ENCODE measurements around the gene METTL26.

METTL26 gene

GRCh38 chr16:674968-675883 is 39.1 kb upstream of the METTL26 start, which contains the start of gene RHBDL1:
Gene RHBDL1, plus strand, starts transcription at chr16:675671. Its CDS starts 120 bp downstream, at chr16:675791.
- DNase-seq (ENCODE audit: low read depth) = no peak

DNA sequence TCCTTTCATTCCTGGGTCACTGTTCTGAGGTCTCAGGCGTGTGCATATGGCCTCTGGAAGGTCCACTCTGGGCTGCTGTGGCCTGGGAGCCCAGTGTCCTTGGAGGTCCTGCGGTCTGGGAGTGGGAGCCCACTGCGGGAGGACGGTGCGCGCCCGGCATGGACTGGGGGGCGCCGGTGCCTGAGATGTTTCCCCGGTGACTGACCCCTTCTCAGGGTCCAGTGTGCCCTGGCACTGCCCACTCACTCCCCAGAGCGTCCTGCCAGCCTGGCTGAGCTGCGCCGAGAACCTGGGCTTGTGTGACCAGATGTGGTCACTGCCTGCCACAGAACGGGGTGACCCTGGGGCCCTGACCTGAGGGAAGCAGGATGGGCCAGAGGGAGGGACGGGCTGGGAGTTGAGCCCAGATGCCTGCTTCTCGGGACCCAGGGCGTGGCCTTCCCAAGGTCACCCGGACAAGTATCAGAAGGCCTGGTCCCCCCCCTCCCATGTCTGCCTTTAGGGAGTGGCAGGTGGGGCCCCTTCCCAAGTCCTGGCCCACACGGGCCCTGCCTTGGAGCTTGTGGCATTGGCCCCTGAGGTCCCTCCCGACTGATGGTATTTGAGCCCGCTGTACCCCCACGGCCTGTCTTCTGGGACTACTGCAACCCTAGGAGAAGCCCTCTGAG is 38.2 kb upstream of the METTL26 start:
- DNase-seq (ENCODE audit: low read depth) = no peak

DNA sequence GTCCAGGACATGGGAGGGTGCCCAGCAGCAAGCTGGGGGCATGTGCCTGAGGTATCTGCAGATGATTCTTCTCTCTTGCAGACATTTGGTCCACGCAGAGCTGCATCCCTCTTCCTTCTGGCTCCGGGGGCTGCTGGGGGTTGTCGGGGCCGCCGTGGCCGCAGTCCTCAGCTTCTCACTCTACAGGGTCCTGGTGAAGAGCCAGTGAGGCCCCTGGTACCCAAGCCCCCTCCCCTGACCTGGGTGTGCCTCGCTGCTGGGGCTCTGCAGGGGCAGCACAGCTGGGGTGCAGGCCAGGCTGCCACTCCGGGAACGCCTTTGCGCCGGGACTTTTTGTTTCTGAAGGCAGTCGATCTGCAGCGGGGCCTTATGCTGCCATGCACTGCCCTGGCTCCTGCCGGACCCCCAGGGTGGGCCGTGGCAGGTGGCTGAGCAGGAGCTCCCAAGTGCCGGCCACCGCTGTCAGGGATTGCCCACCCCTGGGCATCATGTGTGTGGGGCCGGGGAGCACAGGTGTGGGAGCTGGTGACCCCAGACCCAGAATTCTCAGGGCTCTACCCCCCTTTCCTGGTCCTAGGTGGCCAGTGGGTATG is 37.4 kb upstream of the METTL26 start:
- no peak for DNase-seq (ENCODE audit: low read depth)

- DNase-seq (ENCODE audit: low read depth) = no peak
Measured at GRCh38 chr16:672851-673250, 36.7 kb upstream of the METTL26 start.

DNA sequence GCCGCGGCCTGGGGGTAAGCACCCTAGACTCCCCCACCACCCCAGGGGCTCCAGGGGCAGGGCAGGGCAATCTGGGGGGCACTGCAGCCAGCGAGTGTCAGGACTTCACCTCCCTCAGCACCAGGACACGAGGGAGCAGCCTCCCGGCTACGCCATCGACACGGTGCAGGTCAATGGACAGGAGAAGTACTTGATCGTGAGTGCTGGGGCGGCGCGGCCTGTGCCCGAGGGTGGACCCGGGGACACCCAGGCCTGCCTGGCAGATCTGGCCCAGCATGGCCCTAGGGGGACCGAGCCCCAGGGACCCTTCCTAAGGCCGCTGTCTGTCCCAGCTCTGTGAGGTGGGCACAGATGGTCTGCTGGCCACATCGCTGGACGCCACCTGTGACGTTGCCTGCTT is 36.3 kb upstream of the METTL26 start:
- no peak for DNase-seq (ENCODE audit: low read depth)

- no peak for DNase-seq (ENCODE audit: low read depth)
Measured at GRCh38 chr16:671353-672131, 35.4 kb upstream of the METTL26 start.

DNA sequence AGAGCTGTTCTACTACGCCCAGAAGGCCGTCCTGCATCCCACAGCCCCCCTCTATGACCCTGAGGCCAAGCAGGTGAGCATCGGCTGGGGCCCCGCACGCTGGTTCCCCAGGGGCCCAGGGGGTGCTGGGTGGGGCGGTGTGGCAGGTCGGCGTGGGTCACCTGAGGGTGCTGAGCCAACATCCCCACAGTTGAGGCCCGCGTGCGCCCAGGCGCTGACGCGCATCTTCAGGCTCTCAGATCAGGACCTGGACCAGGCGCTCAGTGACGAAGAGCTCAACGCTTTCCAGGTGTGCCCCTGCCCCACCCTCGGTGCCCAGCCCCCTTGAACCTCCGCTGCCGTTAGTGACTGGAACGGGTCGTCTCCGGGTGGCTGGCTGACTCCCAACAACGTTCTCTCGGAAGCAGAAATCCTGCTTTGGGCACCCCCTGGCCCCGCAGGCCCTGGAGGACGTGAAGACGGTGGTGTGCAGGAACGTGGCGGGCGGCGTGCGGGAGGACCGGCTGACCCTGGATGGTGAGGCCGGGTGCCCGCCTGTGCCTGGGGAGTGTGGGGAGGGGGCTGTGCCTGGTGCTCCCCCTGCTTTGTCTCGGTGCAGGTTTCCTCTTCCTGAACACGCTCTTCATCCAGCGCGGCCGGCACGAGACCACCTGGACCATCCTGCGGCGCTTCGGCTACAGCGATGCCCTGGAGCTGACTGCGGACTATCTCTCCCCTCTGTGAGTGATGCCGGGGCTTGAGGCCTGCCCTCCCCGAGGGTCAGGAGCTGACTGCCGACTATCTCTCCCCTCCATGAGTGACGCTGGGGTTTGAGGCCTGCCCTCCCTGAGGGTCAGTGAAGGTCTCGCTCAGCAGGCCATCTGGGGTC is 34.6 kb upstream of the METTL26 start:
- DNase-seq (ENCODE audit: low read depth) = no peak

GRCh38 chr16:669666-670065 is 33.6 kb upstream of the METTL26 start:
- no peak for DNase-seq (ENCODE audit: low read depth)

DNA sequence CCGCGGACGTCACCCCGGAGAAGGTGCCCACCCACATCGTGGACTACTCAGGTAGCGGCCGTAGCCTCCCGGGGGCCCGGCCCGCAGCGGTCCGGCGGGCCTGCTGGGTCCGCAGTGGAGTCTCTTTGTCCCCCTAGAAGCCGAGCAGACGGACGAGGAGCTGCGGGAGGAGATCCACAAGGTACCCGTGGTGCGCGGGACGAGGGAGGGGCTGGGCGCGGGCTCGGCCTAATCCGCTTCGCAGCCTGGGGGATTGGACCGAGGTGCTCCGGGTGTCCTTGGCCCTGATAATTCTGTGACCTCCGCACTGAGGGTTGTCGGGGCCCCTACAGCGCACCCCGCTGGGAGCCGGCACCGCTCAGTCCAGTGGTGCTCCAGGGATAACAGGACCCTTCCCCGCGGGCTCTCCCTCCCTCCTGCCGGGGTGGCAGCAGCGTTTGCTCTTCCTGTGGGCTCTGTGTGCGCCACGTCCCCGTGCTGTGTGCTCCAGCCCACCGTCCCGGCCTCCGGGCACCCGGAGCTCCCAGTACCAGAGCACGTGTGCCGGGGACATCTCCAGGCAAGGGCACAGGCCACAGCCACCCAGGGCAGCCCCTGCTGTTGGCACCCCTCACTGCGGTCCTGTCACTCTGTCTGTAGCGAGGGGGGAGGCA is 32.5 kb upstream of the METTL26 start:
- no peak for DNase-seq (ENCODE audit: low read depth)

GRCh38 chr16:667780-668518 is 31.8 kb upstream of the METTL26 start, which contains the start of gene RHOT2:
Gene RHOT2, plus strand, starts transcription at chr16:668132. Its CDS starts 68 bp downstream, at chr16:668200.
- DNase-seq (ENCODE audit: low read depth) = peak; percentile 83

DNA sequence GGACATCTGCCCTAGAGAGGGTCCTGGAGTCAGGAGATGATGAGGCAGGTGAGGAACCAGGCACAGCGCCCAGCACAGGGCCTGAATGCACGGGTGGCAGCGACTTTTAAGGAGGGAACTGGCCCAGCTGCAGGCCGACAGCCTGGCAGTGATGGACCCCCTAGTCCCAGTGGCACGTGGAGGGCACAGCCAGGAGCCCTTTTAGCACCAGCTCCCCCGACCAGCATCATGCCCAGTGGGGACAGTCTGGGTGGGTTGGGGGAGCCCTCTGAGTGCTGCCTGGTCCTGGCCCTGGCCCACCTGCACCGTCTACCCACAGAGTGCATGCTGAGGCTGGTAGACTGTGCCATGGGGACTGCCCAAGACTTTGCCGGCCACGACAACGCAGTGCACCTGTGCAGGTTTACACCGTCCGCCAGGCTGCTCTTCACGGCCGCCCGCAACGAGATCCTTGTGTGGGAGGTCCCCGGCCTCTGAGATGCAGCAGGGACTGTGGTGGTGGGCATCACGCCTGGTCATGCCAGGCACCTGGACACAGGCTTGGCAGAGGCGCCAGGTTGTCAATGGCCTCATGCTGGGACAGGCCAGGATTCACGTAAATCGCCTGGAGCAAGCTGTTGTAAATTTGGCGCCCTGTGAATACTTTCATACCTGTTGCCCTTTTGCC is 31.1 kb upstream of the METTL26 start:
- no peak for DNase-seq (ENCODE audit: low read depth)

DNA sequence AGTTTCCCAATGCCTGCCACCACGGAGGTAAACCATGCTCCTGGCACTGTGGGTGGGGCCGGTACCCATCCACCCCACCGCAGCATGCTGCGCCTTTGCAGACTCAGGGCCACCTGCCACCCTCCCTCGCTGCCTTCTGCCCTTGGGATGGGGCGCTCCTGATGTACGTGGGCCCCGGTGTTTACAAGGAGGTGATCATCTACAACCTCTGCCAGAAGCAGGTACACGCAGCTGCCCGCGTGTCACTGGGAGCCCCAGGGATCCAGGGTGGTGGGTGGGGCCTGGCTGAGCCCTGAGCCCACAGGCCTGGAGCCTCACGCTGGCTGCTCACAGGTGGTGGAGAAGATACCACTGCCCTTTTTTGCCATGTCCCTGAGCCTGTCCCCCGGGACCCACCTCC is 30.5 kb upstream of the METTL26 start:
- DNase-seq (ENCODE audit: low read depth) = no peak

- no peak for DNase-seq (ENCODE audit: low read depth)
Measured at GRCh38 chr16:662597-662996, 26.5 kb upstream of the METTL26 start.

DNA sequence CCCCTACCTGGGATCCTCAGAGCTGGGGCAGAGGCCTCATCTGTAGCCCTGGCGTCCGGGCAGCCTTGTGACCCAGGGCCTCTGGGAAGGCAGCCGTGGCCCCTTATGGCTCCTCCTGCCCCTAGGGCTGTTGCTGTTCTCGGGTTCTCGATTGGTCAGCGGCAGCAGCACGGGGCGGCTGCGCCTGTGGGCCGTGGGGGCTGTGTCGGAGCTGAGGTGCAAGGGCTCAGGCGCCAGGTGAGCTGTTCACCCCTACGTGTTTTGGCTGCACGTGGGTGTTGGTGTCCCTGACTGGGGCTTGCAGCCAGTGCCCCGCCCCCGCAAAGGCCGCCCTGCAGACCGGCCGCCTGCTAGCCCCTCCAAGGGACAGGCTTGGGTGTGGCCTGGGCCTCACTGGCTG is 26.0 kb upstream of the METTL26 start:
- DNase-seq (ENCODE audit: low read depth) = no peak

GRCh38 chr16:661184-661821 is 25.2 kb upstream of the METTL26 start:
- no peak for DNase-seq (ENCODE audit: low read depth)

GRCh38 chr16:660459-661183 is 24.5 kb upstream of the METTL26 start:
- DNase-seq (ENCODE audit: low read depth) = peak; percentile 28

DNA sequence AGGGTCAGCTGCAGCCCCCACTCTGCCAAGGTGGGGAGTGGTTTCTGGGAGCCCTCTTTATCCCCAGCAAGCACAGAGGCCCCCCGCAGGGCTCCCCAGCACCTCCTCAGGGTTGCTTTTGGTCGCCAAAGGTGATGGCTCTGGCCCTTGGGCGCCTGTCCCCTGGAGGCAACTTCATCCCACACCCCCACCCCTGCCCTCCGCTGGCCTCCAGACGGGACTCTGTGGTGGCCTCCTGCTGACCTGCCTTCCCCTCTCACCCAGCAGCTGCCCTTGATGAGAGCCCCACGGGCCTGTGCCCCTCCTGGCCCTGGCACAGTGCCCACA is 24.0 kb upstream of the METTL26 start:
- no peak for DNase-seq (ENCODE audit: low read depth)

GRCh38 chr16:659618-660017 is 23.5 kb upstream of the METTL26 start:
- DNase-seq (ENCODE audit: low read depth) = no peak
